Measurements from ENCODE around the gene SCGB2A2.

Gene SCGB2A2

DNA sequence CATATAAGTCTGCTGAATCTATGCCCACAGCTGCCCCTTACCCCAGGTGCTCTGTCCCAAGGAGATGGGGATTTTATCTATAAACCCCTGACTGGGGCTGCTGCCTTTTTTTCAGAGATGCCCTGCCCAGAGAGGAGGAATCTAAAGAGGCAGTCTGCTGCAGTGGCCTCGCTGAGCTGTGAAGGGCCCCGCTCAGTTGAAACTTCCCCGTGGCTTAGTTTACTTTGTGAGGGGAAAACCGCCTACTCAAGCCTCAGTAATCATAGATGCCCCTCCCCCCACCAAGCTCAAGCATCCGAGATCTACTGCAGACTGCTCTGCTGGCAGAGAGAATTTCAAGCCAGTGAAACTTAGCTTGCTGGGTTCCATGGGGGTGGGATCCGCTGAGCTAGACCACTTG is 36.3 kb downstream of the SCGB2A2 start:
- no peak for DNase-seq (ENCODE audit: low spot score)

DNA sequence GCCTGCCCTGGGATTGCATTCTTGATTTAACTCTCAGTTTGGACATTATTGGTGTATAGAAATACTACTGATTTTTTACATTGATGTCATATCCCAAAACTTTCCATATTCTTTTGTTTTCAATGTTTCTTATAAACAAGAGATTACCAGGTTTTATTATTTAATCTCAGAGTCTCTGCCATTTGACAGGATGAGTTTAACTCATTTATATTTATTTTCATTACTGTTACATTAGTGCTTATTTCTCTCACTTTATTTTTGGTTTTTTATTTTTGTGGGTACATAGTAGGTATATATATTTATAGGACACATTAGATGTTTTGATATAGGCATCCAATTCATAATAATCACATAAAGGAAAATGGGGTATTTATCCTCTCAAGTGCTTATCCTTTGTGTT is 38.0 kb downstream of the SCGB2A2 start:
- DNase-seq (ENCODE audit: low spot score): no peak

DNA sequence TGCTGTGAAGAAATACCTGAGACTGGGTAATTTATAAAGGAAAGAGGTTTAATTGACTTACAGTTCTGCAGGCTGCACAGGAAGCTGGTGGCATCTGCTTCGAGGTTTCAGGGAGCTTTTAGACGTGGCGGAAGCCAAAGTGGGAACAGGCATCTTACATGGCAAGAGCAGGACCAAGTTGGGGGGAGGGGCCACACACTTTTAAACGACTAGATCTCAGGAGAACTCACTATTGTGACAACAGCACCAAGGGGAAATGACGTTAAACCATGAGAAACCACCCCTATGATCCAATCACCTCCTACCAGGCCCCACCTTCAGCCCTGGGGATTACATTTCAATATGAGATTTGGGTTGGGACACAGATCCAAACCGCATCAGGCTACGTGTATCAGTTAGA is 40.0 kb downstream of the SCGB2A2 start:
- no peak for DNase-seq (ENCODE audit: low spot score)

DNA sequence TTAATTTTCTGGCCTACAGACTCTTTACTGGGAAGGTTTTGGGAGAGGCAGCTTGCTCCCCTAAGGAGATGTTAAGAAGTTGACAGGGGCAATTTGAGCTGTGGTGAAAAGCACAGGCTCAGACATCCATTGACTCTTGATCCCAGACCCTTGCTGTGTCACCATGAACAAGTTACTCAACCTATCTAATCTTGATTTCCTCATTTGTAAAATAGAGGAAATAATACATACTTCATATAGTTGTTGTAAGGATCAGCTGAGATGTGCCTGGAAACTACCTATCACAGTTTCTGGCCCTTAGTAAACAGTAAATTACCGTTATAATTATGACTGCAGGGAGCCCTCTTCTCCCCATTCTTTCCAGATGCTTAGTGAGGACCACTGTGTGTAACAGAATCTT is 45.5 kb downstream of the SCGB2A2 start:
- no peak for DNase-seq (ENCODE audit: low spot score)

DNA sequence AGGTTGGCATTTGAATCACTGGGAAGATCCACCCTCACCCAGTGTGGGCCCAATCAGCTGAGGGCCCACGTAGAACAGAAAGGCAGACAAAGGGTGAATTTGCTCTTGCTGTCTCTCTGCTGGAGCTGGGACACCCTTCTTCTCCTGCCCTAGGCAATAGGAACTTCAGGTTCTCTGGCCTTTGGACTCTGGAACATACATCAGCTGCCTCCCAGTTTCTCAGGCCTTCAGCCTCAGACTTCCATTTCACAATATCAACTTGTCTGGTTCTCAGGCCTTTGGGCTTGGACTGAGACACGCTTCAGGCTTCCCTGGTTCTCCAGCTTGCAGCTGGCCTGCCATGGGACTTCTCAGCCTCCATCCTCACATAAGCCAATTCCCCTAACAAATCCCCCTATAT is 52.6 kb downstream of the SCGB2A2 start:
- DNase-seq (ENCODE audit: low spot score): no peak
